NT2/D1 (cell line): Measurements from ENCODE around the gene COL20A1.

Experiments used
- DNase-seq: peaks from one replicate; pipeline ENCODE4 v3.0.0-alpha.2; 2011; ENCODE audit warnings: low read depth, low spot score
- H3K27me3 ChIP-seq: 2 replicates; pipeline ENCODE4 v1.6.0; 2011; ENCODE audit warnings: mild to moderate bottlenecking; ENCODE audit not compliant: insufficient read length, insufficient read depth
- H3K36me3 ChIP-seq: 2 replicates; pipeline ENCODE4 v1.6.1; 2011; ENCODE audit warnings: mild to moderate bottlenecking, low read length, mixed read lengths; ENCODE audit not compliant: insufficient read depth, insufficient read length
- H3K4me1 ChIP-seq: 2 replicates; pipeline ENCODE4 v1.5.1; 2011; ENCODE audit not compliant: insufficient read depth, insufficient read length
- H3K4me3 ChIP-seq: 2 replicates; pipeline ENCODE4 v1.5.1; 2011; ENCODE audit warnings: low read depth; ENCODE audit not compliant: insufficient read length
- H3K9ac ChIP-seq: 2 replicates; pipeline ENCODE4 v1.6.0; 2011; ENCODE audit warnings: low read depth; ENCODE audit not compliant: insufficient read length
- H3K9me3 ChIP-seq: 2 replicates; pipeline ENCODE4 v1.5.1; 2011; ENCODE audit warnings: mild to moderate bottlenecking, low read length; ENCODE audit not compliant: insufficient read depth
- SUZ12 ChIP-seq: IDR thresholded peaks from 2 replicates; pipeline ENCODE4 v1.6.1; 2011; ENCODE audit not compliant: insufficient read length, insufficient read depth; ENCODE audit errors: extremely low read depth
- YY1 ChIP-seq: IDR thresholded peaks from 2 replicates; pipeline ENCODE4 v1.6.1; 2011; ENCODE audit not compliant: insufficient read length, insufficient read depth
- ZNF274 ChIP-seq: IDR thresholded peaks from 2 replicates; pipeline ENCODE4 v1.6.1; 2011; ENCODE audit warnings: mild to moderate bottlenecking, low read depth, low read length

Gene COL20A1

GRCh38 chr20:63281742-63282665 lies 11.0 kb upstream of the COL20A1 start:
- Histone ChIP-seq H3K36me3 (peaks cover 99% of the 10 kb centered on the region), H3K27me3 (no peaks in the 10 kb centered on the region), H3K4me1 (peaks cover 6% of the 10 kb centered on the region), H3K9me3 (no peaks in the 10 kb centered on the region), H3K4me3 (no peak overlapping the region), H3K9ac (no peak overlapping the region)
- TF ChIP-seq ZNF274, result no peak
- TF ChIP-seq SUZ12, result no peak
- TF ChIP-seq YY1, result no peak
- DNase-seq, result no peak

DNA sequence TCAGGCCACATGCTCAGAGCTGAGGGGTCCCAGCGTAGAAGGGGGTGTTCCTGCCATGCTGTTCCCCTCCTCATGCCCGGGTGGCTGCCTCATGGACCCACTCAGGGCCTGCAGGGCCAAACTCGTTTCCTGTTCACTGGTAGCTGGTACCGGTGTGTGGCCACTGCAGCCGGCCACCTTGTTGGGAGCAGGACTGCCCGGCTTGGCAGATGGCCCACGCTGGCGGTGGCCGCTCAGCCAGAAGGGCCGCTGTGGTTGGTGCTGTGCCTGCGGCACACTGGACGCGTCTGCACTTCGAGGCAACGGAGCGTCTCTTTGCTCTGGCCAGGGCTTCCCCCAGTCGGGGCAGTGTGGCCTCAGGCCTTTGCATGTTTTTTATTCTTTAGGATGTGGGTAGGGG lies 10.0 kb upstream of the COL20A1 start:
- peak overlapping the region; percentile 3 for H3K9ac ChIP-seq
- H3K36me3 ChIP-seq, result peaks cover 98% of the 10 kb centered on the region
- H3K4me1 ChIP-seq, result peaks cover 6% of the 10 kb centered on the region
- no peak for DNase-seq
- no peak for TF ChIP-seq YY1
- no peak for TF ChIP-seq SUZ12
- no peak for TF ChIP-seq ZNF274
- H3K4me3 ChIP-seq, result no peak overlapping the region
- no peaks in the 10 kb centered on the region for H3K27me3 ChIP-seq
- no peaks in the 10 kb centered on the region for H3K9me3 ChIP-seq

GRCh38 chr20:63283397-63284082 lies 9.4 kb upstream of the COL20A1 start:
- no peak for DNase-seq
- no peaks in the 10 kb centered on the region for H3K9me3 ChIP-seq
- TF ChIP-seq ZNF274 (no peak), YY1 (no peak), SUZ12 (no peak)
- H3K4me1 ChIP-seq, result peaks cover 6% of the 10 kb centered on the region
- no peak overlapping the region for H3K4me3 ChIP-seq
- peaks cover 98% of the 10 kb centered on the region for H3K36me3 ChIP-seq
- peak overlapping the region; percentile 3 for H3K9ac ChIP-seq
- no peaks in the 10 kb centered on the region for H3K27me3 ChIP-seq

DNA sequence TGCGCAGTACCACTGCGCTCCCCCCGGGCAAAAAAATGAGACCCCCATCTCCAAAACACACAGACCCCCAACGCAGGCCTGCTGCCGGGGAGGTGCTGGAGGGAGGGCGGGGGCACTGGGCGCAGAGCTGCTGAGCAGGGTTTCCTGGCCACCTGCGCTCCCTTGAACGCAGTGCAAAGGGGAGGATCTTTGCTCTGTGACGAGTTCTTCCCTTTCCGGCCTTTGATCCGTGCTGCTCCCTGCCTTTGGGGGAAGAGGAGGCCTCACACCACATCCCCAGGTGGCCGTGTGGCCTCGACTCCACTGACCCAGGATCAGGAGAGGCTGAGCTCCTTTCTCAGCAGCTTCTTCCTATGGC lies 8.9 kb upstream of the COL20A1 start:
- Histone ChIP-seq H3K4me1 (peaks cover 6% of the 10 kb centered on the region), H3K4me3 (no peak overlapping the region), H3K36me3 (peaks cover 98% of the 10 kb centered on the region), H3K9me3 (no peaks in the 10 kb centered on the region), H3K27me3 (no peaks in the 10 kb centered on the region), H3K9ac (no peak overlapping the region)
- no peak for TF ChIP-seq YY1
- TF ChIP-seq ZNF274, result no peak
- TF ChIP-seq SUZ12, result no peak
- DNase-seq, result no peak

DNA sequence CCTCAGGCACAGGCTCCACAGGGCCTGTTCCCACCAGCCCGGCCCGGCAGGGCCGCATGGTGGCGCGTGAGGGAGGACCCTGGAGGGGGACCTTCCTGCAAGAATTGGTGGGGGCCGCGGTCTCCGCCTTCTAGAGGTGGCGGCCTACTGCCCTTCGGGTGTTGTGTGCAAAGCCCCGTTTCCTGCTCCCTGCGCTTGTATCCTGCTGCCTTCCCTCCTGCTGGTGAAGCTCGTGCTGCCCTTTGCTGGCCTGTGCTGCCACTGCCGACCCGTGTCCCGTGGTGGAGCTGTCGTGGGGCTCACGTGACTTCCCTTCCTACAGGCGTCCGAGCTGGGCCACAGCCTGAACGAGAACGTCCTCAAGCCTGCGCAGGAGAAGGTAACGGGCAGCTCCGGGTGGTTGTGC lies 8.4 kb upstream of the COL20A1 start:
- TF ChIP-seq SUZ12 (no peak), YY1 (no peak), ZNF274 (no peak)
- Histone ChIP-seq H3K27me3 (no peaks in the 10 kb centered on the region), H3K4me3 (no peak overlapping the region), H3K9me3 (no peaks in the 10 kb centered on the region), H3K36me3 (peaks cover 98% of the 10 kb centered on the region), H3K4me1 (peaks cover 6% of the 10 kb centered on the region), H3K9ac (no peak overlapping the region)
- DNase-seq, result no peak

DNA sequence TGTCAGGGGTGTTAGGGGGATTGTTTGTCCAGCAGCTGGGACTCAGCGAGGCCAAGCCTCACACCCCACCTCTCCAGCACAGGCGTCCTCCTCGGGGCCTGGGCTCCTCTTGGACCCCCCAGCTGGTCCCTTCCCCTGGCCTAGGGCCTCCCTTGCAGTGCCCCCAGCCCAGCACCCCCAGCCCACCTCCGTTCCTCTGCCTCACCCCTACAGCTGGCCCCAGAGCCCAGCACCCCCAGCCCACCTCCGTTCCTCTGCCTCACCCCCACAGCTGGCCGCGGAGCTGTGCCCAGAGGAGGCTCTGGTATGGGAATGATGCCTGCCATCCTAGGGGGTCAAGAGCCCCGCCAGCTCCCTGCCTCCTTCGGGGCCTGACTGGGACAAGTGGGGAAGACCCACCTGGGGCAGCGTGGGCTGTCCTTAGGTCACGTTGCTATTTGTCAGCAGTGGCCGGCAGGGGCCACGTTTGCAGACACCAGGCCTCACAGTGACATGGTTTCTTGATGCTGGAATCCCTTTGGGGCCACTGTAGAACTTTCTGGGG lies 7.9 kb upstream of the COL20A1 start:
- no peak overlapping the region for H3K4me3 ChIP-seq
- no peak overlapping the region for H3K9ac ChIP-seq
- H3K36me3 ChIP-seq, result peaks cover 99% of the 10 kb centered on the region
- no peaks in the 10 kb centered on the region for H3K27me3 ChIP-seq
- no peak for TF ChIP-seq YY1
- no peak for TF ChIP-seq ZNF274
- no peak for TF ChIP-seq SUZ12
- peaks cover 7% of the 10 kb centered on the region for H3K4me1 ChIP-seq
- H3K9me3 ChIP-seq, result no peaks in the 10 kb centered on the region
- no peak for DNase-seq
